ENCODE results near the gene BOK. TPM values are rescaled to one million over a fixed set of nuclear protein-coding genes. Genes with fewer than 3 reads are reported as not detected.

The BOK gene
- total and polyA plus RNA-seq, 2 donors (not counting 3 experiments of a cell fraction or from before 2014, with no cell fraction given) = 76.0 to 95.5 TPM

DNA sequence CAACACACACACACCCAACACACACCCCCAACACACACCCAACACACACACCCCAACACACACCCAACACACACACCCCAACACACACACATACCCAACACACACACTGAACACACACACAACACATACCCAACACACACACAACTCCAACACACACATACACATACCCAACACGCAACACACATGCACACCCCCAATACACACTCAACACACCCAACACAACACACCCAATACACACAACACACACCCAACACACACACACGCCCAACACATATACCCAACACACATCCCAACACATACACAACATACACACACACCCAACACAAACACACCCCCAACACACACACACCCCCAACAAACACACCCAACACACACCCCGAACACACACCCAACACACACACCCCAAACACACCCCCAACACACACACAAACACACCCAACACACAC is 42.0 kb upstream of the BOK start:
- H3K27ac ChIP-seq (ENCODE audit: insufficient read depth, low read depth, low read length) = no peak overlapping the region
- H2AFZ ChIP-seq (ENCODE audit: low read depth, low read length) = no peak overlapping the region
- no peaks in the 10 kb centered on the region for H3K4me1 ChIP-seq (ENCODE audit: control insufficient read depth, extremely low read depth, insufficient read depth, low read length)
- H3K9ac ChIP-seq (replicated peaks; ENCODE audit: extremely low read depth, insufficient read depth, low read length) = no peak overlapping the region
- H3K9me3 ChIP-seq (replicated peaks; ENCODE audit: control insufficient read depth, insufficient read depth, low read length) = no peaks in the 10 kb centered on the region
- no peak for DNase-seq (ENCODE audit: low read depth, low spot score)
- no peak overlapping the region for H3K4me3 ChIP-seq (replicated peaks in 1 of 3; ENCODE audit: insufficient read depth in 1 of 3, low read depth in 1 of 3, low read length in 3 of 3)
- H3K27me3 ChIP-seq (ENCODE audit: control insufficient read depth in 2 of 2, insufficient read depth in 2 of 2, low read length in 2 of 2) = peaks cover 0 to 3% of the 10 kb centered on the region in 2 experiments
- dilution Hi-C loops (cut with MboI; ENCODE audit: extremely low pct_ligation_motif_present, low sequenced_read_pairs) = no loop called here
- CTCF ChIA-PET = no interaction called here
- no peaks in the 10 kb centered on the region for H4K20me1 ChIP-seq (replicated peaks; ENCODE audit: control insufficient read depth, extremely low read depth, insufficient read depth, low read length)
- H3K9me1 ChIP-seq (replicated peaks; ENCODE audit: control insufficient read depth, extremely low read depth, insufficient read depth, low read length) = no peaks in the 10 kb centered on the region
- no peaks in the 10 kb centered on the region for H3K79me2 ChIP-seq (ENCODE audit: control insufficient read depth, insufficient read depth, low read length)
- POLR2A ChIA-PET = no interaction called here
- BruUV-seq (replicated peaks) = no TSS peak
- TF ChIP-seq POLR2A (IDR thresholded peaks at IDR 0.05; ENCODE audit: low read depth, low read length) = no peak
- no peak for TF ChIP-seq POLR2AphosphoS5 (IDR thresholded peaks at IDR 0.05; ENCODE audit: insufficient read depth, low read depth, low read length)
- TF ChIP-seq FOS (IDR thresholded peaks at IDR 0.05; ENCODE audit: borderline replicate concordance, insufficient read depth, low read length) = no peak
- TF ChIP-seq EZH2 (IDR thresholded peaks at IDR 0.05; ENCODE audit: borderline replicate concordance, low read depth, low read length, severe bottlenecking) = no peak
- TF ChIP-seq, protein P1, sequence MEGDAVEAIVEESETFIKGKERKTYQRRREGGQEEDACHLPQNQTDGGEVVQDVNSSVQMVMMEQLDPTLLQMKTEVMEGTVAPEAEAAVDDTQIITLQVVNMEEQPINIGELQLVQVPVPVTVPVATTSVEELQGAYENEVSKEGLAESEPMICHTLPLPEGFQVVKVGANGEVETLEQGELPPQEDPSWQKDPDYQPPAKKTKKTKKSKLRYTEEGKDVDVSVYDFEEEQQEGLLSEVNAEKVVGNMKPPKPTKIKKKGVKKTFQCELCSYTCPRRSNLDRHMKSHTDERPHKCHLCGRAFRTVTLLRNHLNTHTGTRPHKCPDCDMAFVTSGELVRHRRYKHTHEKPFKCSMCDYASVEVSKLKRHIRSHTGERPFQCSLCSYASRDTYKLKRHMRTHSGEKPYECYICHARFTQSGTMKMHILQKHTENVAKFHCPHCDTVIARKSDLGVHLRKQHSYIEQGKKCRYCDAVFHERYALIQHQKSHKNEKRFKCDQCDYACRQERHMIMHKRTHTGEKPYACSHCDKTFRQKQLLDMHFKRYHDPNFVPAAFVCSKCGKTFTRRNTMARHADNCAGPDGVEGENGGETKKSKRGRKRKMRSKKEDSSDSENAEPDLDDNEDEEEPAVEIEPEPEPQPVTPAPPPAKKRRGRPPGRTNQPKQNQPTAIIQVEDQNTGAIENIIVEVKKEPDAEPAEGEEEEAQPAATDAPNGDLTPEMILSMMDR (IDR thresholded peaks at IDR 0.05; ENCODE audit: extremely low read depth in 1 of 2, insufficient read depth in 1 of 2, low read depth in 1 of 2, low read length in 2 of 2) = no peak
- TF ChIP-seq JUN (IDR thresholded peaks at IDR 0.05; ENCODE audit: borderline replicate concordance, insufficient read depth, insufficient read length, low read depth) = no peak
- TF ChIP-seq MYC (IDR thresholded peaks at IDR 0.05; ENCODE audit: low read depth, low read length) = no peak
- TF ChIP-seq GATA2 (IDR thresholded peaks at IDR 0.05; ENCODE audit: insufficient read depth, insufficient read length, low read depth, low read length) = no peak
- no peak for TF ChIP-seq MAX (IDR thresholded peaks at IDR 0.05; ENCODE audit: insufficient read depth, insufficient read length)
- no peak for FAIRE-seq
- no peak overlapping the region for H3K4me2 ChIP-seq (ENCODE audit: insufficient read depth, low read length)
- intact Hi-C loops (cut with micrococcal nuclease) = no loop called here
- H3K36me3 ChIP-seq (ENCODE audit: control insufficient read depth in 2 of 2, extremely low read depth in 1 of 2, insufficient read depth in 2 of 2, low read length in 2 of 2) = no peaks in the 10 kb centered on the region
